Mucosa of descending colon (tissue), 3 donors: ENCODE data around the gene PPARGC1A. TPM values are rescaled to one million over a fixed set of nuclear protein-coding genes. Genes with fewer than 3 reads are reported as not detected.

ENCODE experiments used
- ATAC-seq: fragments of 200-7000 bp; cut with Tn5 transposase; one replicate; pipeline ENCODE4 v1.9.1; 2020; ENCODE audit warnings: mild to moderate bottlenecking, moderate library complexity
- DNase-seq, 3 donors: peaks; one replicate each; pipeline ENCODE4 v3.0.0-alpha.2; 2020
- H3K36me3 ChIP-seq: fragments of 200-600 bp; one replicate; pipeline ENCODE4 v1.8.0; 2021; ENCODE audit warnings: low read depth, mild to moderate bottlenecking
- H3K4me1 ChIP-seq: fragments of 200-600 bp; one replicate; pipeline ENCODE4 v1.8.0; 2021; ENCODE audit warnings: low read depth, mild to moderate bottlenecking
- H3K4me3 ChIP-seq: fragments of 200-600 bp; one replicate; pipeline ENCODE4 v1.8.0; 2021; ENCODE audit warnings: mild to moderate bottlenecking
- H3K9me3 ChIP-seq: fragments of 200-600 bp; one replicate; pipeline ENCODE4 v1.8.0; 2021; ENCODE audit warnings: mild to moderate bottlenecking
- intact Hi-C, 2 donors: fragments of 100-400 bp; cut with DNase I in 1 of 2; cut with micrococcal nuclease in 1 of 2; formaldehyde crosslinking; loops; one replicate each; pipeline versions ENCODE4 v1.11.0 to v1.11.1; 2022; cut with DNase I, micrococcal nuclease
- total RNA-seq, 3 donors: library from RNA; stranded (reverse); fragmentation: NEBNext Ultra II Directional in 2 of 3; extraction: Animal tissue kit (Norgen Biotek cat#: 25700) in 2 of 3; gene quantifications; one replicate each; pipeline versions ENCODE4 v1.2.1 to v1.2.4, GENCODE V29; 2021 to 2023
- TF ChIP-seq, protein P1 (sequence below): fragments of 200-600 bp; IDR thresholded peaks from one replicate; pipeline ENCODE4 v1.8.0; 2022; ENCODE audit warnings: antibody characterized with exemption, mild to moderate bottlenecking
- donor health status: DM: no; HTN: no; CAD: no; lungs with moderate emphysema.
- donor health status: DM: no; HTN: no; CAD: no.
- donor health status: DM: no; HTN: yes; CAD: no.

PPARGC1A gene
- total RNA-seq, 3 donors from 2014 or later: 55.4 to 139 (median 71.5) TPM

- Histone ChIP-seq H3K36me3 (no peaks in the 10 kb centered on the region), H3K9me3 (no peaks in the 10 kb centered on the region), H3K4me1 (no peaks in the 10 kb centered on the region), H3K4me3 (no peak overlapping the region)
- ATAC-seq: peak; percentile 56
- TF ChIP-seq, protein P1, sequence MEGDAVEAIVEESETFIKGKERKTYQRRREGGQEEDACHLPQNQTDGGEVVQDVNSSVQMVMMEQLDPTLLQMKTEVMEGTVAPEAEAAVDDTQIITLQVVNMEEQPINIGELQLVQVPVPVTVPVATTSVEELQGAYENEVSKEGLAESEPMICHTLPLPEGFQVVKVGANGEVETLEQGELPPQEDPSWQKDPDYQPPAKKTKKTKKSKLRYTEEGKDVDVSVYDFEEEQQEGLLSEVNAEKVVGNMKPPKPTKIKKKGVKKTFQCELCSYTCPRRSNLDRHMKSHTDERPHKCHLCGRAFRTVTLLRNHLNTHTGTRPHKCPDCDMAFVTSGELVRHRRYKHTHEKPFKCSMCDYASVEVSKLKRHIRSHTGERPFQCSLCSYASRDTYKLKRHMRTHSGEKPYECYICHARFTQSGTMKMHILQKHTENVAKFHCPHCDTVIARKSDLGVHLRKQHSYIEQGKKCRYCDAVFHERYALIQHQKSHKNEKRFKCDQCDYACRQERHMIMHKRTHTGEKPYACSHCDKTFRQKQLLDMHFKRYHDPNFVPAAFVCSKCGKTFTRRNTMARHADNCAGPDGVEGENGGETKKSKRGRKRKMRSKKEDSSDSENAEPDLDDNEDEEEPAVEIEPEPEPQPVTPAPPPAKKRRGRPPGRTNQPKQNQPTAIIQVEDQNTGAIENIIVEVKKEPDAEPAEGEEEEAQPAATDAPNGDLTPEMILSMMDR: no peak
- intact Hi-C loops: no loop called here
- DNase-seq: peak in 1 of 3 donors; percentile 41
Observed at GRCh38 chr4:23899565-23899964, 9.7 kb upstream of the PPARGC1A start.

DNA sequence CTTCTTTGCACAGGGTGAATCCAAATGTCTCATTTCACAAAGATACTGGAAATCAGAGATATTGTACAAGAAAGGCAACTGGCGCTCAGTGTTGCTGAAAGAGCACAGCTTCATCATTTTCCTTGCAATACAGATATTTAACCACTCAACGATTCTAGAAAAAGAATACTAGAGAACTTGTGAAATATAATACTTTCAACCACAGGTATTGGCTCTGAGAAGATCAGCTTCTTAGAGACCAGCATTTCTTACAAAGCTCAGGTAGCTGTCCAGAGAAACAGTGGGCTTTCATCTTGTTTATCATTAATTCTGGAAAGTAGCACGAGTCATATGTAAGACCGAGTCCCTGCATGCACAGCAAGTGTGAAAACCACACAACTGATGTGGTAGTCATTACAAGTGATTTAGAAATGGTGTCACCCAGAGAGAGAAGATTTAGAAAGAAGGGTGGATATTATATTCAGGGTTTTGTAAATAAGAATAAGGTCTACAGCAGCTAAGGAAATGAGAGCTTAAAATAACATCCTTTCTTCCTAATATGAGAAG, 7.8 kb upstream of the PPARGC1A start:
- intact Hi-C loops: no loop called here
- TF ChIP-seq, protein P1: no peak

GRCh38 chr4:23894021-23894420, 4.2 kb upstream of the PPARGC1A start:
- H3K4me3 ChIP-seq: no peak overlapping the region
- intact Hi-C loops: no loop called here
- H3K36me3 ChIP-seq: peaks cover 4% of the 10 kb centered on the region
- no peaks in the 10 kb centered on the region for H3K9me3 ChIP-seq
- H3K4me1 ChIP-seq: no peaks in the 10 kb centered on the region
- TF ChIP-seq, protein P1: no peak
- no peak for ATAC-seq
- DNase-seq: no peak

More for the DNA sequence above, 7.8 kb upstream of the PPARGC1A start:
- no peak for ATAC-seq
- Histone ChIP-seq H3K4me1 (no peaks in the 10 kb centered on the region), H3K9me3 (no peaks in the 10 kb centered on the region), H3K4me3 (no peak overlapping the region), H3K36me3 (no peaks in the 10 kb centered on the region)
- no peak for DNase-seq

- Histone ChIP-seq H3K36me3 (peaks cover 4% of the 10 kb centered on the region), H3K4me3 (no peak overlapping the region), H3K4me1 (no peaks in the 10 kb centered on the region), H3K9me3 (no peaks in the 10 kb centered on the region)
- ATAC-seq: no peak
- intact Hi-C loops: no loop called here
- DNase-seq: no peak
- TF ChIP-seq, protein P1: no peak
Observed at GRCh38 chr4:23891064-23891421, 1.2 kb upstream of the PPARGC1A start.

DNA sequence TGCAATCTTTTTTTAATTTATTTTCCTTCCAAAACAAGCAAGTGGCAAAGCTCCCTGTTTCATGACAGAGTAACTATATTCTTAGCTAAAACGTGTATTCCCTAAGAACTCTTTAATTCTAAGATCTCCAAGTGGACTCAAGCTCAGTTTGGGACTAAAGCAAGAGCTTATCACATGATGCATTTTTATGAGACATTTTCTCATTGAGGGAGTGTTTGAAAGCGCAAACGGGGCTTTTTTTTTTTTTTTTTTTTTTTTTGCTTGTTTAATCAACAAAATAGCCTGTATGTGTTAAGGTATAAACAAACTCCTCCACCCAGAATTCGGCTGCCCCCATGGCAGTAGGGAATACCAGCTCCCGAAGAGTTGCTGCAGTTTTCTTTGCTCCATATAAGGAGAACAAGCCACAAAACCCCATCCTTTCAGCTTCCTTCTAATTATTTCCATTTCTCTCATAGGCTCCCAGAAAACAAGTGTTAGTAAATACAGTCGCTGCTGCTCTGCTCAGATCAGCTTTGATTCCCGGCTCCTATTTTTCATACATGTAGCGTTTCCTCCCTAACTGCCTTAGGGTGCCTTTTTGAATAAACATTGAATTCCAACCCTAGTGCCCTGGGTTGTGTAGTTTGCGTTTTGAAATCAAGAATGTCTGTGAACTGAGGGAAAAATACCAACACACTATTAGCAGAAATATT, 669 bp upstream of the PPARGC1A start:
- no peaks in the 10 kb centered on the region for H3K9me3 ChIP-seq
- ATAC-seq (no peak), DNase-seq (no peak)
- TF ChIP-seq, protein P1: no peak
- H3K4me3 ChIP-seq: no peak overlapping the region
- H3K4me1 ChIP-seq: no peaks in the 10 kb centered on the region
- intact Hi-C loops: no loop called here
- peaks cover 4% of the 10 kb centered on the region for H3K36me3 ChIP-seq
